A673 (cell line): ENCODE data around the gene ABCC11. TPM values are rescaled to one million over a fixed set of nuclear protein-coding genes. Genes with fewer than 3 reads are reported as not detected.

Source experiments
- BruUV-seq: library from RNA; stranded (reverse); fragments of 400-500 nt; replicated peaks from 2 replicates; lab custom pipeline; 2021; lab: Mats Ljungman, UMichigan
- CTCF ChIA-PET: fragments of 300-600 bp; sonication (Branson Sonifier 250); formaldehyde crosslinking; loops from one replicate; lab custom pipeline; 2022; ENCODE audit warnings: antibody characterized with exemption; lab: Charles Lee
- POLR2A ChIA-PET: fragments of 300-600 bp; sonication (Branson Sonifier 250); formaldehyde crosslinking; loops from one replicate; lab custom pipeline; 2022; ENCODE audit warnings: antibody characterized with exemption; ENCODE audit not compliant: low non-redundant PET; lab: Charles Lee
- DNase-seq: peaks from one replicate; pipeline ENCODE4 v3.0.0-alpha.2; 2015; ENCODE audit warnings: low spot score
- H3K27ac ChIP-seq: fragments of 200-600 bp; sonication (generic); 2 replicates; pipeline ENCODE4 v1.5.1; 2016; ENCODE audit warnings: mixed run types, low read depth, mild to moderate bottlenecking, mixed read lengths, antibody characterized with exemption, low read length; ENCODE audit not compliant: poor library complexity, severe bottlenecking
- H3K27me3 ChIP-seq: fragments of 200-600 bp; sonication (generic); replicated peaks from 2 replicates; pipeline ENCODE4 v1.6.1; 2017; ENCODE audit warnings: mixed run types, low read depth, mild to moderate bottlenecking, mixed read lengths, antibody characterized with exemption, low read length; ENCODE audit not compliant: insufficient read depth, poor library complexity
- H3K36me3 ChIP-seq: fragments of 200-600 bp; sonication (generic); 2 replicates; pipeline ENCODE4 v1.6.1; 2016; ENCODE audit warnings: mixed run types, mild to moderate bottlenecking, mixed read lengths, antibody characterized with exemption, low read length; ENCODE audit not compliant: insufficient read depth, poor library complexity, severe bottlenecking
- H3K4me1 ChIP-seq: fragments of 200-600 bp; sonication (generic); 2 replicates; pipeline ENCODE4 v1.6.1; 2017; ENCODE audit warnings: mixed run types, mild to moderate bottlenecking, mixed read lengths, antibody characterized with exemption, low read length; ENCODE audit not compliant: insufficient read depth, poor library complexity, severe bottlenecking
- H3K4me3 ChIP-seq: fragments of 200-600 bp; sonication (generic); 2 replicates; pipeline ENCODE4 v1.5.1; 2016; ENCODE audit warnings: low read depth, mixed run types, mild to moderate bottlenecking, mixed read lengths, low read length; ENCODE audit not compliant: poor library complexity, severe bottlenecking
- H3K9me3 ChIP-seq: fragments of 200-600 bp; sonication (generic); 2 replicates; pipeline ENCODE4 v1.6.1; 2016; ENCODE audit warnings: mixed run types, low read depth, mild to moderate bottlenecking, mixed read lengths, antibody characterized with exemption, low read length; ENCODE audit not compliant: poor library complexity, severe bottlenecking
- CTCF ChIP-seq: fragments of 300-800, 200-600 bp; sonication (generic); conservative IDR thresholded peaks from 2 replicates; pipeline ENCODE4 v1.5.1; 2017; ENCODE audit warnings: low read depth, mild to moderate bottlenecking, antibody characterized with exemption, low read length, moderate library complexity, mixed read lengths
- EZH2 ChIP-seq: fragments of 200-600 bp; sonication (generic); IDR thresholded peaks from 2 replicates; pipeline ENCODE4 v1.6.1; 2017; ENCODE audit warnings: borderline replicate concordance, low read depth, mild to moderate bottlenecking, mixed read lengths, antibody characterized with exemption, low read length; ENCODE audit not compliant: poor library complexity, severe bottlenecking
- intact Hi-C: fragments of 100-400 bp; cut with micrococcal nuclease; formaldehyde crosslinking; loops from one replicate; pipeline ENCODE4 v1.10.0; 2022; ENCODE audit not compliant: unreplicated experiment
- total RNA-seq: library from RNA; stranded (reverse); gene quantifications from 2 replicates; pipeline ENCODE4 v1.2.3, GENCODE V29; 2021

Gene ABCC11
- total RNA-seq, 1 experiment from 2014 or later, result not detected

DNA sequence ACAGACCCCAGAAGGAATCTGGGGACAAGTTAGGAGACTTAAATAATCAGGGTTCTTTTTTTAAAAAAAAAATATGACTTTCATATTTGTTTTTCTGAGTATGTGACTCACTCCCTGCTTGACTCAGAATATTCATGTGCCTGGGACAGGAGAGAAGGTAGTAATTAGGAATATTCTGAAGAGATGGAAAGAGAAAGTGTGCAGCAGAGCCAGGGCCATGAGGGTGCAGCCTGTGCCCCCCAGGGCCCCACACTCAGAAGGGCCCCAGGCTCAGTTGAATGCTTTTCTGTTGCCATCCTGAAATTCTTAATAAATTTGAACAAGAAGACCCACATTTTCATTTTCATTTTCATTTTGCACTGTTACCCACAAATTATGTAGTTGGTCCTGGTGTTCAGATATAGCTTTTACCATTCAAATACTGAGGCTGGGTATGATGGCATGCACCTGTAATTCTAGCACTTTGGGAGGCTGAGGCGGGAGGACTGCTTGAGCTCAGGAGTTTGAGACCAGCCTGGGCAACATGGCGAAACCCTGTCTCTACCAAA lies 14.8 kb downstream of the ABCC11 start:
- TF ChIP-seq CTCF (no peak), EZH2 (no peak)
- no peak overlapping the region for H3K4me3 ChIP-seq
- H3K9me3 ChIP-seq, result no peaks in the 10 kb centered on the region
- no peak overlapping the region for H3K27ac ChIP-seq
- no peak for DNase-seq
- no peaks in the 10 kb centered on the region for H3K27me3 ChIP-seq
- H3K36me3 ChIP-seq, result no peaks in the 10 kb centered on the region
- POLR2A ChIA-PET, result interaction anchor here (0.7 kb wide), 1 partner anchor 1603 kb away, joined by 3 read pairs; no protein-coding TSS in a partner anchor
- intact Hi-C loops, result loop anchor here (2.0 to 5.0 kb wide), 2 partner anchors 310 to 390 kb away; no protein-coding TSS in a partner anchor
- H3K4me1 ChIP-seq, result no peaks in the 10 kb centered on the region
- BruUV-seq, result no TSS peak
- CTCF ChIA-PET, result no interaction called here

DNA sequence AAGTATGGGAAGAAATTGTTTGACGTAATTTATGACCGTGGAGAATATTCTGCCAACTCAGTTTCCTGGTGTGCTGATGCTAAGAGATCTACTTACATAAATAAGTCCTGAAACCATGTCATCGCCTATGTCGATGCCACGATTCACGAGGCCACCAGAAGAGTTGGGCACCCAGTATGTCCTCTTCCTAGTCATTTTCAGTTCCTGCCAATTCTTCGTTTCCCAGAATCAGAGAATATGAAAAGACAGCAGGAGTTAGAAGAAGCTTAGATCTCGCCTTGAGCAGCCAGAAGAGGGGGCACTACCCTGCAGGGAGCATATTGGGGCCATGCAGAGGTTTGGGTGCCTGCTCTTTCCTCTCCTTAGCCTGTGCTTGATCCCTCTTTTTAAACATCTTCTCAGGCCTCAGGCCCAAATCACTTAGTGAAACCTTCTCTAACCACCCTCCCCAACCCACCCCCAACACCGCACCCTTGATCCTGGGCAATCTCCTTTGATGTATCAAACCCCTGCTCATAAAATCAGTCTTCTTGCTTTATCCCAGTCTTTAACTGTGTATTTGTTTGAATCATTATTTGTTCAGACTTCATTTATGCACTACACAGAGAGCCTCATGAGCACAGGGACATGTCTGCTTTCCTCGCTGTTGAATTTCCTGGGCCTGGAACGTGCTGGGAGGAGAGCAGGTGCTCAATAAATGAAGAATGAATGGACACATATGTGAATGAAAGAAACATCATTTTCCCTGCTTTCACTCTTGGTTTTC lies 15.4 kb downstream of the ABCC11 start:
- peak; percentile 59 for DNase-seq
- CTCF ChIA-PET, result interaction anchor here (0.6 to 1.4 kb wide), 4 partner anchors 14 to 1138 kb away, joined by 5 to 7 read pairs (median 6); no protein-coding TSS in a partner anchor
- intact Hi-C loops, result loop anchor here (2.0 to 5.0 kb wide), 2 partner anchors 310 to 391 kb away; no protein-coding TSS in a partner anchor

DNA sequence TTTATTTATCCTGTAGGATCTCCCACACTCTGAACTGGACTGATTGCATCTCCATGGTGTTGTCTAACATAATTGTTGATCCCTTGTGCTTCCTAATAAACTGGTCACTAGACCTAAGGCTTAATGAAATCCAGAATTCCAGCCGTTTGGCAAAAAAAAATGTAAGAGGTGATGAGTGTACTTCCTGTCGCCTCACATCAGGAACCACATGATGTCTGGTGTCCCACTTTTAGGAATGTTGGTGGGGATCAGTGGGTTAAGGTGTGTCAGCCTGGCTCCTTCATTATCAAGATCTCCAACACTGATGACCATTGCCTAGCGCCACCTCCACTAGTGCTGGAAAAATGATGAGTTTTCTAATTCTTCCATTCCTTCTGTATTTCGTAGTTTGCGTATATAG lies 21.9 kb downstream of the ABCC11 start:
- Histone ChIP-seq H3K36me3 (no peaks in the 10 kb centered on the region), H3K27me3 (no peaks in the 10 kb centered on the region), H3K4me3 (no peak overlapping the region), H3K9me3 (no peaks in the 10 kb centered on the region), H3K4me1 (no peaks in the 10 kb centered on the region), H3K27ac (no peak overlapping the region)
- TF ChIP-seq EZH2, result no peak
- TF ChIP-seq CTCF, result no peak
- ChIA-PET POLR2A (no interaction called here), CTCF (no interaction called here)
- intact Hi-C loops, result no loop called here
- DNase-seq, result no peak
- no TSS peak for BruUV-seq

More for the DNA sequence above, 15.4 kb downstream of the ABCC11 start:
- no peak for TF ChIP-seq EZH2
- peak; percentile 71 for TF ChIP-seq CTCF
- Histone ChIP-seq H3K4me1 (no peaks in the 10 kb centered on the region), H3K4me3 (no peak overlapping the region), H3K27me3 (no peaks in the 10 kb centered on the region), H3K27ac (no peak overlapping the region), H3K36me3 (no peaks in the 10 kb centered on the region), H3K9me3 (no peaks in the 10 kb centered on the region)
- POLR2A ChIA-PET, result interaction anchor here (0.7 kb wide), 1 partner anchor 391 kb away, joined by 12 read pairs; no protein-coding TSS in a partner anchor
- BruUV-seq, result no TSS peak
